HEK293 (cell line): ENCODE results near the gene DDX51.

Experiments
- CTCF ChIA-PET: fragments of 350-600 bp; formaldehyde crosslinking; extraction: SDS; loops from one replicate; lab custom pipeline; 2021; ENCODE audit warnings: antibody characterized with exemption; lab: Yijun Ruan, JAX
- POLR2A ChIA-PET: fragments of 300-600 bp; formaldehyde crosslinking; extraction: SDS; loops from one replicate; lab custom pipeline; 2020; ENCODE audit warnings: antibody characterized with exemption, inconsistent platforms; lab: Yijun Ruan, JAX
- H3K27ac ChIP-seq: fragments of 200-500 bp; sonication (Bioruptor generic); 2 replicates; pipeline ENCODE4 v1.5.1; 2014; ENCODE audit warnings: low read depth, low read length, control low read depth, inconsistent platforms; ENCODE audit errors: extremely low read depth
- H3K36me3 ChIP-seq, 2 experiments: fragments of 200-500 bp in 1 of 2; sonication (Bioruptor generic) in 1 of 2; 1 replicate in 1 of 2; 2 replicates in 1 of 2; pipeline ENCODE4 v1.5.1; 2014 to 2017; ENCODE audit warnings: inconsistent platforms in 2 of 2, low read length in 2 of 2; ENCODE audit not compliant: control insufficient read depth in 2 of 2, insufficient read depth in 1 of 2
- H3K4me1 ChIP-seq: fragments of 200-500 bp; sonication (Bioruptor generic); 2 replicates; pipeline ENCODE4 v1.5.1; 2014; ENCODE audit warnings: mild to moderate bottlenecking, low read length, inconsistent platforms; ENCODE audit not compliant: control insufficient read depth, insufficient read depth
- H3K4me3 ChIP-seq: 2 replicates; pipeline ENCODE4 v1.5.1; 2011; ENCODE audit warnings: low read depth, mild to moderate bottlenecking, control low read depth, low read length, moderate library complexity
- H3K9me3 ChIP-seq: fragments of 200-500 bp; sonication (Bioruptor generic); 2 replicates; pipeline ENCODE4 v1.5.1; 2014; ENCODE audit warnings: low read depth, low read length, inconsistent platforms; ENCODE audit not compliant: control insufficient read depth, insufficient read depth
- GLI4 ChIP-seq: fragments of 450-650 bp; formaldehyde crosslinking; IDR thresholded peaks from 2 replicates; pipeline ENCODE4 v1.5.1; 2016; ENCODE audit warnings: missing biosample characterization, missing genetic modification characterization
- HOXD13 ChIP-seq: sonication (generic); formaldehyde crosslinking; IDR thresholded peaks from 2 replicates; pipeline ENCODE4 v1.8.0; 2022; ENCODE audit warnings: missing genetic modification reagents, borderline replicate concordance
- KLF9 ChIP-seq: fragments of 450-650 bp; formaldehyde crosslinking; IDR thresholded peaks from 2 replicates; pipeline ENCODE4 v1.5.1; 2016; ENCODE audit warnings: missing biosample characterization, missing genetic modification characterization, low read depth
- PATZ1 ChIP-seq: fragments of 450-650 bp; formaldehyde crosslinking; IDR thresholded peaks from 2 replicates; pipeline ENCODE4 v1.5.1; 2016; ENCODE audit warnings: missing biosample characterization, missing genetic modification characterization
- RBAK ChIP-seq: fragments of 450-650 bp; formaldehyde crosslinking; IDR thresholded peaks from 2 replicates; pipeline ENCODE4 v1.5.1; 2016; ENCODE audit warnings: missing biosample characterization, missing genetic modification characterization
- ZBTB48 ChIP-seq: fragments of 450-650 bp; formaldehyde crosslinking; IDR thresholded peaks from 2 replicates; pipeline ENCODE4 v1.5.1; 2016; ENCODE audit warnings: missing biosample characterization, missing genetic modification characterization
- ZIC2 ChIP-seq: fragments of 450-650 bp; formaldehyde crosslinking; IDR thresholded peaks from 2 replicates; pipeline ENCODE4 v1.5.1; 2016; ENCODE audit warnings: missing biosample characterization, missing genetic modification characterization
- ZNF146 ChIP-seq: fragments of 450-650 bp; formaldehyde crosslinking; IDR thresholded peaks from 2 replicates; pipeline ENCODE4 v1.5.1; 2016; ENCODE audit warnings: missing biosample characterization, missing genetic modification characterization
- ZNF175 ChIP-seq: fragments of 450-650 bp; formaldehyde crosslinking; IDR thresholded peaks from 2 replicates; pipeline ENCODE4 v1.5.1; 2016; ENCODE audit warnings: missing biosample characterization, missing genetic modification characterization
- ZNF202 ChIP-seq: fragments of 450-650 bp; formaldehyde crosslinking; IDR thresholded peaks from 2 replicates; pipeline ENCODE4 v1.5.1; 2016; ENCODE audit warnings: missing biosample characterization, missing genetic modification characterization, borderline replicate concordance
- ZNF335 ChIP-seq: fragments of 450-650 bp; formaldehyde crosslinking; conservative IDR thresholded peaks from 2 replicates; pipeline ENCODE4 v1.5.1; 2016; ENCODE audit warnings: missing biosample characterization, missing genetic modification characterization
- ZNF433 ChIP-seq: fragments of 450-650 bp; formaldehyde crosslinking; IDR thresholded peaks from 2 replicates; pipeline ENCODE4 v1.5.1; 2016; ENCODE audit warnings: missing biosample characterization, missing genetic modification characterization, low read depth
- ZNF544 ChIP-seq: fragments of 450-650 bp; formaldehyde crosslinking; IDR thresholded peaks from 2 replicates; pipeline ENCODE4 v1.5.0; 2017; ENCODE audit warnings: missing biosample characterization, missing genetic modification characterization
- ZNF549 ChIP-seq: fragments of 450-650 bp; IDR thresholded peaks from 2 replicates; pipeline ENCODE4 v1.5.1; 2018; ENCODE audit warnings: missing biosample characterization, missing genetic modification characterization, mild to moderate bottlenecking, inconsistent platforms, moderate library complexity
- ZNF558 ChIP-seq: fragments of 450-650 bp; formaldehyde crosslinking; IDR thresholded peaks from 2 replicates; pipeline ENCODE4 v1.5.1; 2016; ENCODE audit warnings: missing biosample characterization, missing genetic modification characterization
- ZNF621 ChIP-seq: fragments of 450-650 bp; formaldehyde crosslinking; IDR thresholded peaks from 2 replicates; pipeline ENCODE4 v1.5.1; 2017; ENCODE audit warnings: missing biosample characterization, missing genetic modification characterization
- ZNF623 ChIP-seq: fragments of 450-650 bp; formaldehyde crosslinking; IDR thresholded peaks from 2 replicates; pipeline ENCODE4 v1.5.1; 2016; ENCODE audit warnings: missing biosample characterization, missing genetic modification characterization
- ZNF654 ChIP-seq: fragments of 450-650 bp; formaldehyde crosslinking; IDR thresholded peaks from 2 replicates; pipeline ENCODE4 v1.5.1; 2016; ENCODE audit warnings: low read depth, missing biosample characterization, missing genetic modification characterization
- ZNF692 ChIP-seq: fragments of 450-650 bp; formaldehyde crosslinking; IDR thresholded peaks from 2 replicates; pipeline ENCODE4 v1.5.1; 2016; ENCODE audit warnings: missing biosample characterization, missing genetic modification characterization
- ZNF76 ChIP-seq: fragments of 450-650 bp; formaldehyde crosslinking; IDR thresholded peaks from 2 replicates; pipeline ENCODE4; 2016; ENCODE audit warnings: low read depth, missing biosample characterization, missing genetic modification characterization, borderline replicate concordance
- ZXDB ChIP-seq: fragments of 450-650 bp; formaldehyde crosslinking; IDR thresholded peaks from 2 replicates; pipeline ENCODE4 v1.5.1; 2016; ENCODE audit warnings: missing biosample characterization, missing genetic modification characterization
- TF ChIP-seq, protein P1 (sequence below): IDR thresholded peaks from 2 replicates; pipeline ENCODE4 v1.6.1; 2011; ENCODE audit warnings: mild to moderate bottlenecking, low read depth, low read length, borderline replicate concordance
- TF ChIP-seq, protein P2 (sequence below): fragments of 450-650 bp; formaldehyde crosslinking; optimal IDR thresholded peaks from 2 replicates; pipeline ENCODE3; 2016; ENCODE audit warnings: missing biosample characterization, mild to moderate bottlenecking, missing genetic modification characterization
- TF ChIP-seq, protein P3 (sequence below): fragments of 450-650 bp; formaldehyde crosslinking; IDR thresholded peaks from 2 replicates; pipeline ENCODE4 v1.5.1; 2016; ENCODE audit warnings: missing biosample characterization, missing genetic modification characterization
- TF ChIP-seq, protein P4 (sequence below): fragments of 450-650 bp; formaldehyde crosslinking; IDR thresholded peaks from 2 replicates; pipeline ENCODE4 v1.5.1; 2017; ENCODE audit warnings: missing biosample characterization, missing genetic modification characterization

The DDX51 gene

DNA sequence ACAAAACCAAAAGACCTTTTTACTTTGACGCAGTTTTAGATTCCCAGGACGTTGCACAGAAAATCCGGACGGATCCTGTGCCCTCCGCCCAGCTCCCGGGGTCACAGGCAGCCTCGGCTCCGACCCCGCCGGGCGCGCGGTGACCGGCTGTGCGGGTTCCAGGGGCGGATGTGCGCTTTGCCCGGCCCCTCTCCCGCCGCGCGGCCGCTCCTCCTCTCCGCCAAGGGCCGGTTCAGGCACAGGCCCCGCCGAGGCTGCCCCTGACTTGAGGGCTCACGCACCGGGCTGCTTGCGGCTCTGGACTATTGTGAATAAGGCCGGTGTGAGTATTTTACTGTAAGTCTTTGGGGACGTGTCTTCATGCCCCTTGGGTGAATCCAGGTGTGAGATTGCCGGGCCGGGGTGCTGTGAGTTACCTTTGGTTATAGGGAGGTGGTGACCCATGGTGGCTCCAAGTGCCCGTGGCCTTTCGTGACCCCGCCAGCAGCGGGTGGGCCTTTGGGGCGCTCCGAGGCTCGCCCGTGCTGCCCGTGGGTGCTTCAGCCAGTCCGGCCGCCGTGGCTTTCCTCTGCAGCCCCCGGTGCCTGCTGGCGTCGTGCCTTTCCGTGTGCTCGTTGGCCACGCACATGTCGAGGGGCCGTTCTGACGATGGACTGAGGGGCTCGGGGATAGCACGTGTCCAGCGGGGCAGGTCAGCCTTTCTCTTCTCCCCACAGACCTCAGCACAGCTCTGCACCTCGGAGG is 46.1 kb upstream of the DDX51 start:
- no peaks in the 10 kb centered on the region for H3K36me3 ChIP-seq
- no peaks in the 10 kb centered on the region for H3K9me3 ChIP-seq
- POLR2A ChIA-PET, result no interaction called here
- CTCF ChIA-PET, result interaction anchor here (1.2 kb wide), 1 partner anchor 11 kb away, joined by 4 read pairs; no protein-coding TSS in a partner anchor
- TF ChIP-seq ZNF146 (tag by site-specific recombination) (no peak), ZXDB (tag by site-specific recombination) (peak; percentile 68)
- TF ChIP-seq, protein P1, sequence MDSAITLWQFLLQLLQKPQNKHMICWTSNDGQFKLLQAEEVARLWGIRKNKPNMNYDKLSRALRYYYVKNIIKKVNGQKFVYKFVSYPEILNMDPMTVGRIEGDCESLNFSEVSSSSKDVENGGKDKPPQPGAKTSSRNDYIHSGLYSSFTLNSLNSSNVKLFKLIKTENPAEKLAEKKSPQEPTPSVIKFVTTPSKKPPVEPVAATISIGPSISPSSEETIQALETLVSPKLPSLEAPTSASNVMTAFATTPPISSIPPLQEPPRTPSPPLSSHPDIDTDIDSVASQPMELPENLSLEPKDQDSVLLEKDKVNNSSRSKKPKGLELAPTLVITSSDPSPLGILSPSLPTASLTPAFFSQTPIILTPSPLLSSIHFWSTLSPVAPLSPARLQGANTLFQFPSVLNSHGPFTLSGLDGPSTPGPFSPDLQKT, result no peak
- TF ChIP-seq, protein P2, sequence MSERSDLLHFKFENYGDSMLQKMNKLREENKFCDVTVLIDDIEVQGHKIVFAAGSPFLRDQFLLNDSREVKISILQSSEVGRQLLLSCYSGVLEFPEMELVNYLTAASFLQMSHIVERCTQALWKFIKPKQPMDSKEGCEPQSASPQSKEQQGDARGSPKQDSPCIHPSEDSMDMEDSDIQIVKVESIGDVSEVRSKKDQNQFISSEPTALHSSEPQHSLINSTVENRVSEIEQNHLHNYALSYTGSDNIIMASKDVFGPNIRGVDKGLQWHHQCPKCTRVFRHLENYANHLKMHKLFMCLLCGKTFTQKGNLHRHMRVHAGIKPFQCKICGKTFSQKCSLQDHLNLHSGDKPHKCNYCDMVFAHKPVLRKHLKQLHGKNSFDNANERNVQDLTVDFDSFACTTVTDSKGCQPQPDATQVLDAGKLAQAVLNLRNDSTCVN, result peak; percentile 85
- H3K4me3 ChIP-seq, result peak overlapping the region; percentile 33
- H3K27ac ChIP-seq, result peak overlapping the region; percentile 53; the same call in 1 of the 2 replicates
- H3K4me1 ChIP-seq, result peaks cover 10% of the 10 kb centered on the region

GRCh38 chr12:132189378-132190011 is 45.4 kb upstream of the DDX51 start:
- Histone ChIP-seq H3K36me3 (no peaks in the 10 kb centered on the region), H3K27ac (peak overlapping the region; percentile 53; the same call in 1 of the 2 replicates), H3K4me3 (peak overlapping the region; percentile 33), H3K9me3 (no peaks in the 10 kb centered on the region), H3K4me1 (peaks cover 10% of the 10 kb centered on the region)
- ChIA-PET CTCF (interaction anchor here (0.6 to 1.2 kb wide), 3 partner anchors 10 to 324 kb away, joined by 3 to 4 read pairs (median 3); no protein-coding TSS in a partner anchor), POLR2A (interaction anchor here (0.6 kb wide), 1 partner anchor 35 kb away, joined by 4 read pairs; no protein-coding TSS in a partner anchor)
- TF ChIP-seq ZNF654 (tag by site-specific recombination) (no peak), ZNF433 (no peak), GLI4 (tag by site-specific recombination) (no peak), ZNF692 (tag by site-specific recombination) (peak; percentile 98), RBAK (tag by site-specific recombination) (no peak), ZNF202 (no peak), ZNF175 (tag by site-specific recombination) (no peak), ZNF549 (no peak), ZBTB48 (tag by site-specific recombination) (no peak), ZNF558 (no peak), ZIC2 (peak; percentile 66), PATZ1 (tag by site-specific recombination) (peak; percentile 79), ZNF335 (tag by site-specific recombination) (peak; percentile 94), ZNF623 (tag by site-specific recombination) (no peak), HOXD13 (CRISPR knock-in tag) (no peak), ZNF76 (tag by site-specific recombination) (0 out of 2 replicates have a peak, but pooled peaks have one; percentile 15), KLF9 (tag by site-specific recombination) (peak; percentile 92), ZNF621 (no peak), ZNF544 (tag by site-specific recombination) (no peak), ZXDB (tag by site-specific recombination) (no peak)
- TF ChIP-seq, protein P3, sequence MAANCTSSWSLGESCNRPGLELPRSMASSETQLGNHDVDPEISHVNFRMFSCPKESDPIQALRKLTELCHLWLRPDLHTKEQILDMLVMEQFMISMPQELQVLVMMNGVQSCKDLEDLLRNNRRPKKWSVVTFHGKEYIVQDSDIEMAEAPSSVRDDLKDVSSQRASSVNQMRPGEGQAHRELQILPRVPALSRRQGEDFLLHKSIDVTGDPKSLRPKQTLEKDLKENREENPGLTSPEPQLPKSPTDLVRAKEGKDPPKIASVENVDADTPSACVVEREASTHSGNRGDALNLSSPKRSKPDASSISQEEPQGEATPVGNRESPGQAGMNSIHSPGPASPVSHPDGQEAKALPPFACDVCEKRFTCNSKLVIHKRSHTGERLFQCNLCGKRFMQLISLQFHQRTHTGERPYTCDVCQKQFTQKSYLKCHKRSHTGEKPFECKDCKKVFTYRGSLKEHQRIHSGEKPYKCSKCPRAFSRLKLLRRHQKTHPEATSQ (tag by site-specific recombination), result no peak
- TF ChIP-seq, protein P4, sequence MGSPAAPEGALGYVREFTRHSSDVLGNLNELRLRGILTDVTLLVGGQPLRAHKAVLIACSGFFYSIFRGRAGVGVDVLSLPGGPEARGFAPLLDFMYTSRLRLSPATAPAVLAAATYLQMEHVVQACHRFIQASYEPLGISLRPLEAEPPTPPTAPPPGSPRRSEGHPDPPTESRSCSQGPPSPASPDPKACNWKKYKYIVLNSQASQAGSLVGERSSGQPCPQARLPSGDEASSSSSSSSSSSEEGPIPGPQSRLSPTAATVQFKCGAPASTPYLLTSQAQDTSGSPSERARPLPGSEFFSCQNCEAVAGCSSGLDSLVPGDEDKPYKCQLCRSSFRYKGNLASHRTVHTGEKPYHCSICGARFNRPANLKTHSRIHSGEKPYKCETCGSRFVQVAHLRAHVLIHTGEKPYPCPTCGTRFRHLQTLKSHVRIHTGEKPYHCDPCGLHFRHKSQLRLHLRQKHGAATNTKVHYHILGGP (tag by site-specific recombination), result no peak
